Parathyroid adenoma (tissue), 2 donors: Measurements from ENCODE around the gene ARFGAP1.

Source experiments
- H2AFZ ChIP-seq: fragments of 300-600 bp; sonication (generic); one replicate; pipeline ENCODE4 v1.7.0; 2017; ENCODE audit warnings: antibody characterized with exemption, mild to moderate bottlenecking
- H3K27ac ChIP-seq: fragments of 300-600 bp; sonication (generic); one replicate; pipeline ENCODE4 v1.7.0; 2017
- H3K27me3 ChIP-seq: fragments of 300-600 bp; sonication (generic); one replicate; pipeline ENCODE4 v1.7.0; 2017; ENCODE audit warnings: low read length; ENCODE audit not compliant: control insufficient read depth, insufficient read depth
- H3K36me3 ChIP-seq: fragments of 300-600 bp; sonication (generic); one replicate; pipeline ENCODE4 v1.7.0; 2017; ENCODE audit warnings: low read length; ENCODE audit not compliant: control insufficient read depth, insufficient read depth
- H3K4me1 ChIP-seq: fragments of 300-600 bp; sonication (generic); one replicate; pipeline ENCODE4 v1.7.0; 2017; ENCODE audit warnings: control low read depth
- H3K4me2 ChIP-seq: fragments of 300-600 bp; sonication (generic); one replicate; pipeline ENCODE4 v1.7.0; 2017; ENCODE audit warnings: low read length
- H3K4me3 ChIP-seq: fragments of 300-600 bp; sonication (generic); one replicate; pipeline ENCODE4 v1.7.0; 2017; ENCODE audit warnings: low read depth, low read length
- H3K79me2 ChIP-seq: fragments of 300-600 bp; sonication (generic); one replicate; pipeline ENCODE4 v1.7.0; 2017; ENCODE audit warnings: control low read depth
- H3K9ac ChIP-seq: fragments of 300-600 bp; sonication (generic); one replicate; pipeline ENCODE4 v1.7.0; 2017; ENCODE audit warnings: mild to moderate bottlenecking
- H3K9me3 ChIP-seq: fragments of 300-600 bp; sonication (generic); one replicate; pipeline ENCODE4 v1.7.0; 2017; ENCODE audit warnings: low read length; ENCODE audit not compliant: control insufficient read depth
- CTCF ChIP-seq: fragments of 300-600 bp; sonication (generic); IDR thresholded peaks from one replicate; pipeline ENCODE4 v1.7.0; 2017; ENCODE audit warnings: antibody characterized with exemption, mild to moderate bottlenecking
- donor health status: primary hyperparathyroidism.

Gene ARFGAP1

GRCh38 chr20:63232235-63233060 lies 40.2 kb upstream of the ARFGAP1 start:
- Histone ChIP-seq H3K9ac (no peak overlapping the region), H3K4me1 (no peaks in the 10 kb centered on the region), H3K36me3 (no peaks in the 10 kb centered on the region), H3K27ac (no peak overlapping the region), H3K9me3 (no peaks in the 10 kb centered on the region), H3K27me3 (no peaks in the 10 kb centered on the region), H2AFZ (no peak overlapping the region), H3K4me2 (no peak overlapping the region), H3K4me3 (no peak overlapping the region), H3K79me2 (no peaks in the 10 kb centered on the region)
- no peak for TF ChIP-seq CTCF

GRCh38 chr20:63233061-63233344 lies 39.6 kb upstream of the ARFGAP1 start:
- H3K79me2 ChIP-seq = no peaks in the 10 kb centered on the region
- no peak for TF ChIP-seq CTCF

GRCh38 chr20:63233924-63234323 lies 38.7 kb upstream of the ARFGAP1 start:
- Histone ChIP-seq H3K4me1 (no peaks in the 10 kb centered on the region), H3K9ac (no peak overlapping the region), H3K27ac (no peak overlapping the region), H3K27me3 (no peaks in the 10 kb centered on the region), H3K9me3 (no peaks in the 10 kb centered on the region), H3K4me2 (no peak overlapping the region), H3K4me3 (no peak overlapping the region), H3K79me2 (no peaks in the 10 kb centered on the region), H3K36me3 (no peaks in the 10 kb centered on the region), H2AFZ (no peak overlapping the region)
- TF ChIP-seq CTCF = no peak

More at GRCh38 chr20:63233061-63233344, 39.6 kb upstream of the ARFGAP1 start:
- Histone ChIP-seq H3K27me3 (no peaks in the 10 kb centered on the region), H3K36me3 (no peaks in the 10 kb centered on the region), H3K4me3 (no peak overlapping the region), H3K4me2 (no peak overlapping the region), H3K9ac (no peak overlapping the region), H3K4me1 (no peaks in the 10 kb centered on the region), H3K9me3 (no peaks in the 10 kb centered on the region), H2AFZ (no peak overlapping the region), H3K27ac (no peak overlapping the region)

- TF ChIP-seq CTCF = peak; percentile 70
- Histone ChIP-seq H3K4me3 (no peak overlapping the region), H3K9ac (no peak overlapping the region), H3K9me3 (no peaks in the 10 kb centered on the region), H3K79me2 (no peaks in the 10 kb centered on the region), H3K4me1 (no peaks in the 10 kb centered on the region), H3K27ac (no peak overlapping the region), H3K27me3 (no peaks in the 10 kb centered on the region), H2AFZ (no peak overlapping the region), H3K36me3 (no peaks in the 10 kb centered on the region), H3K4me2 (no peak overlapping the region)
These were observed 37.8 kb upstream of the ARFGAP1 start for GRCh38 chr20:63234693-63235398.
